HCT116 (cell line): Measurements from ENCODE around the gene GNG12. TPM values are rescaled to one million over a fixed set of nuclear protein-coding genes. Genes with fewer than 3 reads are reported as not detected.

Experiments used
- ATAC-seq: fragments of 200-7000 bp; cut with Tn5 transposase; 2 replicates; pipeline ENCODE4 v1.9.1; 2020; ENCODE audit warnings: mild to moderate bottlenecking, moderate library complexity
- BruUV-seq: library from RNA; stranded (reverse); fragments of 400-500 nt; replicated peaks from 2 replicates; lab custom pipeline; 2021; lab: Mats Ljungman, UMichigan
- CTCF ChIA-PET: fragments of 300-600 bp; sonication (Branson Sonifier 250); formaldehyde crosslinking; loops from one replicate; lab custom pipeline; 2021; ENCODE audit warnings: antibody characterized with exemption; lab: Charles Lee
- POLR2A ChIA-PET: fragments of 300-600, 350-600 bp; sonication (Branson Sonifier 250); formaldehyde crosslinking; loops from one replicate; lab custom pipeline; 2021; ENCODE audit warnings: antibody characterized with exemption; lab: Charles Lee
- RAD21 ChIA-PET, 2 experiments: fragments of 300-600 bp; sonication (Branson Sonifier 250); formaldehyde crosslinking; loops; one replicate each; lab custom pipeline; 2023; ENCODE audit warnings: low total read pairs in 2 of 2; ENCODE audit not compliant: uncharacterized antibody in 2 of 2, unreplicated experiment in 2 of 2, low non-redundant PET in 1 of 2; lab: Charles Lee
- DNase-seq: peaks from one replicate; pipeline ENCODE4 v3.0.0-alpha.2; 2010; ENCODE audit warnings: low read depth, low spot score
- H2AFZ ChIP-seq: fragments of 200-600 bp; shearing (Covaris generic), sonication (generic); 2 replicates; pipeline ENCODE4 v1.6.1; 2017; ENCODE audit warnings: low read depth, mixed run types, mixed read lengths, antibody characterized with exemption, low read length; ENCODE audit not compliant: poor library complexity, severe bottlenecking
- H3K27ac ChIP-seq: 2 replicates; pipeline ENCODE4 v1.5.1; 2012; ENCODE audit warnings: low read depth, low read length
- H3K27me3 ChIP-seq: fragments of 200-600 bp; sonication (generic); 2 replicates; pipeline ENCODE4 v1.6.1; 2016; ENCODE audit warnings: mixed run types, low read length, mixed read lengths; ENCODE audit not compliant: insufficient read depth
- H3K36me3 ChIP-seq, 2 experiments: fragments of 200-500 bp in 1 of 2; fragments of 200-600 bp in 1 of 2; sonication (Bioruptor generic) in 1 of 2; sonication (generic) in 1 of 2; 2 replicates each; pipeline versions ENCODE4 v1.5.1 to v1.6.1; 2014 to 2016; ENCODE audit warnings: low read length in 2 of 2, inconsistent platforms in 1 of 2, mixed read lengths in 1 of 2, mixed run types in 1 of 2; ENCODE audit not compliant: insufficient read depth in 2 of 2, control insufficient read depth in 1 of 2
- H3K4me1 ChIP-seq, 2 experiments: fragments of 200-600 bp in 1 of 2; sonication (generic) in 1 of 2; 2 replicates each; pipeline versions ENCODE4 v1.5.1 to v1.6.1; 2012 to 2017; ENCODE audit warnings: low read length in 2 of 2, inconsistent platforms in 1 of 2, mild to moderate bottlenecking in 1 of 2, mixed read lengths in 1 of 2, mixed run types in 1 of 2, moderate library complexity in 1 of 2; ENCODE audit not compliant: insufficient read depth in 2 of 2, control insufficient read depth in 1 of 2
- H3K4me2 ChIP-seq: fragments of 200-600 bp; sonication (generic); 2 replicates; pipeline ENCODE4 v1.6.1; 2017; ENCODE audit warnings: mixed run types, low read length, mixed read lengths
- H3K4me3 ChIP-seq, 2 experiments: fragments of 200-600 bp in 1 of 2; sonication (generic) in 1 of 2; replicated peaks in 1 of 2; 2 replicates each; pipeline ENCODE4 v1.5.1; 2011 to 2016; ENCODE audit warnings: low read length in 2 of 2, control low read depth in 1 of 2, low read depth in 1 of 2, mild to moderate bottlenecking in 1 of 2, mixed read lengths in 1 of 2, mixed run types in 1 of 2
- H3K79me2 ChIP-seq: fragments of 200-600 bp; sonication (generic); 2 replicates; pipeline ENCODE4 v1.6.1; 2017; ENCODE audit warnings: mild to moderate bottlenecking, mixed run types, low read length, moderate library complexity, mixed read lengths; ENCODE audit not compliant: insufficient read depth
- H3K9ac ChIP-seq: fragments of 200-600 bp; sonication (generic); 2 replicates; pipeline ENCODE4 v1.6.1; 2016; ENCODE audit warnings: low read length, mixed read lengths
- H3K9me2 ChIP-seq: fragments of 200-600 bp; sonication (generic), shearing (Covaris generic); 2 replicates; pipeline ENCODE4 v1.6.1; 2017; ENCODE audit warnings: mixed run types, mild to moderate bottlenecking, moderate library complexity; ENCODE audit not compliant: insufficient read depth
- H3K9me3 ChIP-seq, 2 experiments: fragments of 200-500 bp in 1 of 2; fragments of 200-600 bp in 1 of 2; sonication (Bioruptor generic) in 1 of 2; sonication (generic) in 1 of 2; 2 replicates each; pipeline ENCODE4 v1.6.1; 2014 to 2017; ENCODE audit warnings: low read length in 2 of 2, mixed read lengths in 2 of 2, inconsistent platforms in 1 of 2, low read depth in 1 of 2, mild to moderate bottlenecking in 1 of 2, mixed run types in 1 of 2, moderate library complexity in 1 of 2; ENCODE audit not compliant: control insufficient read depth in 1 of 2, insufficient read depth in 1 of 2
- H4K20me1 ChIP-seq: fragments of 200-600 bp; sonication (generic), shearing (Covaris generic); 2 replicates; pipeline ENCODE4 v1.6.1; 2017; ENCODE audit warnings: mixed run types, mild to moderate bottlenecking, moderate library complexity; ENCODE audit not compliant: insufficient read depth
- EGR1 ChIP-seq: IDR thresholded peaks from 2 replicates; pipeline ENCODE4 v1.6.1; 2012; ENCODE audit warnings: low read depth
- POLR2A ChIP-seq: IDR thresholded peaks from 2 replicates; pipeline ENCODE4 v1.7.0; 2011; ENCODE audit warnings: borderline replicate concordance; ENCODE audit not compliant: insufficient read depth, insufficient read length; ENCODE audit errors: extremely low read depth
- TCF7L2 ChIP-seq: IDR thresholded peaks from 2 replicates; pipeline ENCODE4 v1.7.0; 2011; ENCODE audit warnings: borderline replicate concordance, inconsistent platforms; ENCODE audit not compliant: insufficient read depth, insufficient read length; ENCODE audit errors: extremely low read depth
- ZNF274 ChIP-seq: fragments of 200-500 bp; sonication (Bioruptor generic); IDR thresholded peaks from 2 replicates; pipeline ENCODE4 v1.6.1; 2014; ENCODE audit warnings: mild to moderate bottlenecking, low read depth, low read length, inconsistent platforms
- intact Hi-C: fragments of 100-400 bp; cut with micrococcal nuclease; formaldehyde crosslinking; loops from 2 replicates; pipeline ENCODE4 v1.10.0; 2022
- total RNA-seq: library from RNA; stranded (reverse); gene quantifications from one replicate; pipeline ENCODE4 v1.2.1, GENCODE V29; 2021; ENCODE audit not compliant: unreplicated experiment
- TF ChIP-seq, protein P1 (sequence below): IDR thresholded peaks from 2 replicates; pipeline ENCODE4 v1.6.1; 2012; ENCODE audit warnings: low read depth
- TF ChIP-seq, protein P2 (sequence below), 3 experiments: fragments of 200-600 bp in 1 of 3; sonication (generic) in 1 of 3; IDR thresholded peaks in 2 of 3; conservative IDR thresholded peaks in 1 of 3; 2 replicates each; pipeline ENCODE4 v1.5.1; 2012 to 2017; ENCODE audit warnings: low read depth in 2 of 3, low read length in 2 of 3, antibody characterized with exemption in 1 of 3, borderline replicate concordance in 1 of 3, control low read depth in 1 of 3, mild to moderate bottlenecking in 1 of 3, mixed read lengths in 1 of 3, mixed run types in 1 of 3, moderate library complexity in 1 of 3; ENCODE audit not compliant: insufficient read depth in 1 of 3

The GNG12 gene
- total RNA-seq, 1 experiment from 2014 or later = 49.6 TPM

DNA sequence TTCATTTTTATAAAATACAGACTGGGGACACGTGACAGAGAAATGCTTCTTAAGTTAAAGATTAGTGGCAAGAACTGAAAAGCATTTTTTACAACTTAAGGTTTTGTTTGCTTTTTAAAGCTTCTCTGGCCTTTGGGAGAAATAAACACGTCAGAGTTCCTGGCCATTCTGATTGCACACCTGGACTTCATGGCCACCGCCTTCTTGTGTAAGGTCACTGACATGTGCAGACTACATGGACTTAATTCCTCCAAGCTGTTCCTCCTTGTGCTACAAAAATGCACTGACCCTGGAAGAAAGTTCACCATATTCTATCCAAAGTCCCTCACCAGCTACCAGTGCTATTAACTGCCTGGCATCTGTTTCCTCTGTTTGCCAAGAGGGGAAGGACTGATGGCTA, 92.1 kb downstream of the GNG12 start:
- CTCF ChIA-PET = interaction anchor here (1.8 kb wide), 1 partner anchor 209 kb away, joined by 4 read pairs; no protein-coding TSS in a partner anchor
- Histone ChIP-seq H3K4me2 (no peak overlapping the region), H3K4me1 (peaks cover 12 to 19% of the 10 kb centered on the region in 2 experiments), H3K4me3 (no peak overlapping the region), H3K36me3 (no peaks in the 10 kb centered on the region), H3K27me3 (no peaks in the 10 kb centered on the region), H3K9ac (no peak overlapping the region), H3K27ac (no peak overlapping the region), H3K79me2 (no peaks in the 10 kb centered on the region), H4K20me1 (no peaks in the 10 kb centered on the region), H2AFZ (no peak overlapping the region)
- POLR2A ChIA-PET = interaction anchor here (0.8 to 1.2 kb wide), 3 partner anchors 11 to 57 kb away, joined by 3 to 4 read pairs (median 3); no protein-coding TSS in a partner anchor
- no peak for ATAC-seq
- no peak for DNase-seq
- BruUV-seq = no TSS peak
- RAD21 ChIA-PET = no interaction called here
- intact Hi-C loops = no loop called here
- TF ChIP-seq, protein P1, sequence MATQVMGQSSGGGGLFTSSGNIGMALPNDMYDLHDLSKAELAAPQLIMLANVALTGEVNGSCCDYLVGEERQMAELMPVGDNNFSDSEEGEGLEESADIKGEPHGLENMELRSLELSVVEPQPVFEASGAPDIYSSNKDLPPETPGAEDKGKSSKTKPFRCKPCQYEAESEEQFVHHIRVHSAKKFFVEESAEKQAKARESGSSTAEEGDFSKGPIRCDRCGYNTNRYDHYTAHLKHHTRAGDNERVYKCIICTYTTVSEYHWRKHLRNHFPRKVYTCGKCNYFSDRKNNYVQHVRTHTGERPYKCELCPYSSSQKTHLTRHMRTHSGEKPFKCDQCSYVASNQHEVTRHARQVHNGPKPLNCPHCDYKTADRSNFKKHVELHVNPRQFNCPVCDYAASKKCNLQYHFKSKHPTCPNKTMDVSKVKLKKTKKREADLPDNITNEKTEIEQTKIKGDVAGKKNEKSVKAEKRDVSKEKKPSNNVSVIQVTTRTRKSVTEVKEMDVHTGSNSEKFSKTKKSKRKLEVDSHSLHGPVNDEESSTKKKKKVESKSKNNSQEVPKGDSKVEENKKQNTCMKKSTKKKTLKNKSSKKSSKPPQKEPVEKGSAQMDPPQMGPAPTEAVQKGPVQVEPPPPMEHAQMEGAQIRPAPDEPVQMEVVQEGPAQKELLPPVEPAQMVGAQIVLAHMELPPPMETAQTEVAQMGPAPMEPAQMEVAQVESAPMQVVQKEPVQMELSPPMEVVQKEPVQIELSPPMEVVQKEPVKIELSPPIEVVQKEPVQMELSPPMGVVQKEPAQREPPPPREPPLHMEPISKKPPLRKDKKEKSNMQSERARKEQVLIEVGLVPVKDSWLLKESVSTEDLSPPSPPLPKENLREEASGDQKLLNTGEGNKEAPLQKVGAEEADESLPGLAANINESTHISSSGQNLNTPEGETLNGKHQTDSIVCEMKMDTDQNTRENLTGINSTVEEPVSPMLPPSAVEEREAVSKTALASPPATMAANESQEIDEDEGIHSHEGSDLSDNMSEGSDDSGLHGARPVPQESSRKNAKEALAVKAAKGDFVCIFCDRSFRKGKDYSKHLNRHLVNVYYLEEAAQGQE = no peak
- TF ChIP-seq, protein P2, sequence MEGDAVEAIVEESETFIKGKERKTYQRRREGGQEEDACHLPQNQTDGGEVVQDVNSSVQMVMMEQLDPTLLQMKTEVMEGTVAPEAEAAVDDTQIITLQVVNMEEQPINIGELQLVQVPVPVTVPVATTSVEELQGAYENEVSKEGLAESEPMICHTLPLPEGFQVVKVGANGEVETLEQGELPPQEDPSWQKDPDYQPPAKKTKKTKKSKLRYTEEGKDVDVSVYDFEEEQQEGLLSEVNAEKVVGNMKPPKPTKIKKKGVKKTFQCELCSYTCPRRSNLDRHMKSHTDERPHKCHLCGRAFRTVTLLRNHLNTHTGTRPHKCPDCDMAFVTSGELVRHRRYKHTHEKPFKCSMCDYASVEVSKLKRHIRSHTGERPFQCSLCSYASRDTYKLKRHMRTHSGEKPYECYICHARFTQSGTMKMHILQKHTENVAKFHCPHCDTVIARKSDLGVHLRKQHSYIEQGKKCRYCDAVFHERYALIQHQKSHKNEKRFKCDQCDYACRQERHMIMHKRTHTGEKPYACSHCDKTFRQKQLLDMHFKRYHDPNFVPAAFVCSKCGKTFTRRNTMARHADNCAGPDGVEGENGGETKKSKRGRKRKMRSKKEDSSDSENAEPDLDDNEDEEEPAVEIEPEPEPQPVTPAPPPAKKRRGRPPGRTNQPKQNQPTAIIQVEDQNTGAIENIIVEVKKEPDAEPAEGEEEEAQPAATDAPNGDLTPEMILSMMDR (IDR thresholded peaks at IDR 0.05 in 2 of 3, conservative IDR thresholded peaks at IDR 0.05 in 1 of 3; ENCODE audit: borderline replicate concordance in 1 of 3, insufficient read depth in 1 of 3, low read depth in 2 of 3, low read length in 2 of 3) = no peak
- TF ChIP-seq TCF7L2 (no peak), ZNF274 (no peak), EGR1 (no peak), POLR2A (no peak)
- TF ChIP-seq, all 23 proteins: peak for 0
- Histone ChIP-seq H3K9me3 (no peaks in the 10 kb centered on the region), H3K9me2 (no peaks in the 10 kb centered on the region)
